K562 (cell line): ENCODE measurements around the gene PRKCSH. TPM values are rescaled to one million over a fixed set of nuclear protein-coding genes. Genes with fewer than 3 reads are reported as not detected.
A peak's percentile ranks its signal among the peaks of the same experiment; 100 is the strongest.

ENCODE experiments used
- ARID2 ChIP-seq: fragments of 450-650 bp; IDR thresholded peaks from 2 replicates; pipeline ENCODE4 v1.6.1; 2017; ENCODE audit warnings: antibody characterized with exemption, mild to moderate bottlenecking
- GATA2 ChIP-seq: sonication (generic); formaldehyde crosslinking; IDR thresholded peaks from 2 replicates; pipeline ENCODE4 v1.4.0; 2020; ENCODE audit warnings: mild to moderate bottlenecking, missing genetic modification reagents
- ZNF324 ChIP-seq: fragments of 250-450 bp; sonication (Bioruptor Pico); IDR thresholded peaks from 2 replicates; pipeline ENCODE4 v1.4.0; 2020; ENCODE audit warnings: mild to moderate bottlenecking
- polyA plus RNA-seq, 8 experiments: library from polyadenylated mRNA; depleted of rRNA in 4 of 8; stranded (reverse) in 5 of 8; unstranded in 3 of 8; fragments of >200 nt; fragmentation: Nextera tagmentation in 2 of 8; fragmentation: Illumina TruSeq in 1 of 8; extraction: Ambion mirVana in 2 of 8; extraction: Trizol in 1 of 8; gene quantifications; 2 replicates each; pipeline versions ENCODE4 v1.2.1 to v1.2.3, GENCODE V29; 2011 to 2014; ENCODE audit warnings: inconsistent platforms in 1 of 8, missing spikeins in 1 of 8
- total RNA-seq, 7 experiments: library from RNA; depleted of rRNA in 6 of 7; stranded (reverse); fragments of >200 nt in 6 of 7; fragmentation: Illumina TruSeq in 2 of 7; extraction: Trizol in 2 of 7; gene quantifications; 2 replicates each; pipeline versions ENCODE4 v1.2.1 to v1.2.3, GENCODE V29; 2011 to 2021; ENCODE audit warnings: low replicate concordance in 1 of 7
- TF ChIP-seq, protein P1 (sequence below): fragments of 450-650 bp; IDR thresholded peaks from 2 replicates; pipeline ENCODE4 v1.6.1; 2017; ENCODE audit warnings: mild to moderate bottlenecking, moderate library complexity
- TF ChIP-seq, protein P2 (sequence below): conservative IDR thresholded peaks from 2 replicates; pipeline ENCODE4 v1.6.1; 2011; ENCODE audit warnings: low read depth, mild to moderate bottlenecking, low read length; ENCODE audit not compliant: control insufficient read depth
- TF ChIP-seq, protein P3 (sequence below): fragments of 250-450 bp; sonication (Bioruptor Pico); IDR thresholded peaks from 2 replicates; pipeline ENCODE4 v1.5.0; 2021; ENCODE audit warnings: mild to moderate bottlenecking, moderate library complexity
- TF ChIP-seq, protein P4 (sequence below): fragments of 450-650 bp; IDR thresholded peaks from 2 replicates; pipeline ENCODE4 v1.6.1; 2014; ENCODE audit warnings: low read depth, mild to moderate bottlenecking, moderate library complexity, borderline replicate concordance

PRKCSH gene
- total and polyA plus RNA-seq, 9 of the 15 experiments (the other 6 are each of a cell fraction or from before 2014, with no cell fraction given) = 2.3 to 297 (median 48.1) TPM

DNA sequence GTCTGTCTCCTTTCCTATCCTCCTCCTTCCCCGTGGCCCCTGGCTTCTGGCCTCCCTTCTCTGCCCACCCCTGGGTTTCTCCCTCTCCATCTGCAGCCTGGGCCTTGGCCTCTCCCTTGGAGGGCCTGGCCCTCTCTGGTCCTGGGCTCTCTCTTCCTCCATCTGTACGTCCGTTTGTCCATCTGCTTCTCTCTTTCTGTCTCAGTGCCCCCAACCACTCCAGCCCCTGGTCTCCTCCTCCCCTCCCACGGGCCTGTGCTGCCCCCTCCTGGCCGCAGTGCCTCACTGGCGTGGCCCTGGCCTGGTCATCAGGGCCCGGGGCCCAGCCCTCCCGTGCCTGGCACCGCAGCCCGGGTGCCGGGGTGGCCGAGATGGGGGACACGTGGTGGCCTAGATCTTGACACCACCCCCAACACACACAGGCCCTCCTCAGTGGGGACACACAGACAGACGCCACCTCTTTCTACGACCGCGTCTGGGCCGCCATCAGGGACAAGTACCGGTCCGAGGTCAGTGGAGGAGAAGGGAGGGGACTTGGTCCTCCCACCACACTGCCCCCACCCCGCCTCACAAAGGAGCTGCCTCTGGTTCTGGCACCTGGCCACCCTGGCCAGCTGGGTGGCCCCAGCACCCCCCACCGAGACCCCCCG is 11.3 kb downstream of the PRKCSH start (continued):
- TF ChIP-seq, protein P1, sequence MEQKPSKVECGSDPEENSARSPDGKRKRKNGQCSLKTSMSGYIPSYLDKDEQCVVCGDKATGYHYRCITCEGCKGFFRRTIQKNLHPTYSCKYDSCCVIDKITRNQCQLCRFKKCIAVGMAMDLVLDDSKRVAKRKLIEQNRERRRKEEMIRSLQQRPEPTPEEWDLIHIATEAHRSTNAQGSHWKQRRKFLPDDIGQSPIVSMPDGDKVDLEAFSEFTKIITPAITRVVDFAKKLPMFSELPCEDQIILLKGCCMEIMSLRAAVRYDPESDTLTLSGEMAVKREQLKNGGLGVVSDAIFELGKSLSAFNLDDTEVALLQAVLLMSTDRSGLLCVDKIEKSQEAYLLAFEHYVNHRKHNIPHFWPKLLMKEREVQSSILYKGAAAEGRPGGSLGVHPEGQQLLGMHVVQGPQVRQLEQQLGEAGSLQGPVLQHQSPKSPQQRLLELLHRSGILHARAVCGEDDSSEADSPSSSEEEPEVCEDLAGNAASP = no peak
- TF ChIP-seq, protein P2, sequence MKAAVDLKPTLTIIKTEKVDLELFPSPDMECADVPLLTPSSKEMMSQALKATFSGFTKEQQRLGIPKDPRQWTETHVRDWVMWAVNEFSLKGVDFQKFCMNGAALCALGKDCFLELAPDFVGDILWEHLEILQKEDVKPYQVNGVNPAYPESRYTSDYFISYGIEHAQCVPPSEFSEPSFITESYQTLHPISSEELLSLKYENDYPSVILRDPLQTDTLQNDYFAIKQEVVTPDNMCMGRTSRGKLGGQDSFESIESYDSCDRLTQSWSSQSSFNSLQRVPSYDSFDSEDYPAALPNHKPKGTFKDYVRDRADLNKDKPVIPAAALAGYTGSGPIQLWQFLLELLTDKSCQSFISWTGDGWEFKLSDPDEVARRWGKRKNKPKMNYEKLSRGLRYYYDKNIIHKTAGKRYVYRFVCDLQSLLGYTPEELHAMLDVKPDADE = no peak
- TF ChIP-seq, protein P3, sequence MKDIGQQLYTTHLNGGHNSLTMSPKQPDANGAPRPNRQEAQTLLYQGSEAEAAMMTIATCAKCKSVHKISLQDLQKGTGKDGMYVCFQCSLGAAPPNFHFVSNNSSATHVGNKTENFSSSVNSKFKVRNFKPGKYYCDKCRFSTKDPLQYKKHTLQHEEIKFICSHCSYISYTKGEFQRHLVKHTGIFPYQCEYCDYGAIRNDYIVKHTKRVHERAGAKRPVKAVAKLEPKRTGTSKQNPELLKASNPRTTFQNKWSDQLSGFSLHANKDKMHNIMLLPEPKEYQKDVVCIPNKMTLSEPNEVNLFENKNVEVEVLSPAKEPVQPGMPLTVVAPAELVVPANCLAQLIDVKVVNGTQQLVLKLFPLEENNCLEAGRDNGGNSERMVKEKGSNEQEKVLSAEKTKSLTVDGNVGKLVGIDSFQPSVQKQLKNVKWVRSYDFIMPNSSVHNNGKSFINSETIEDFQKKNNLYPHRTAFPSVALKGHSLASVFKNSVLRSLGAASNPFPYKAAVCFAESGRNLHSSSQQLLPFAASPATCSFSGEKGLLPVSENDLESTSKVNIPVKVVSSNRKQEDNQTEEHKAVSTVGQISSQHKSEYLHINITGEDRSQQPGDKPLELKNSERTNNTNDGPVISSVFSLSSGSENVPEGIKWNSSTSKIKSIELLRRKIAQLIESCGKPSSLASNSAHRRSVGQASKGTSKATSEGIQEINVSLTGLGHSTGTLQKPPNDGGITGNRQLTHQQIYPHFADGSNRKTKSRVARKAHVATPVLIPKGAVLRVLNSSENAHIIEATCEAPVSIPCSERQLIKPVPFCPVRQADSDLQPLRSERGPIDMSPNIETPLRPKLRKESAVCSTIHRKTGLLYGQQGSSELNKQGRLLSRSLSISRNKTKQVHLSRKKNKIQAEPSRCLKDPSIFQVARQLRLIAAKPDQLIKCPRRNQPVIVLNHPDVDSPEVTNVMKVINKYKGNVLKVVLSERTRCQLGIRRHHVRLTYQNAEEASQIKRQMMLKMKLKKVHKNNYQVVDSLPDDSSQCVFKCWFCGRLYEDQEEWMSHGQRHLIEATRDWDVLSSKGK = no peak
- TF ChIP-seq ARID2 = peak; percentile 92
- TF ChIP-seq, protein P4, sequence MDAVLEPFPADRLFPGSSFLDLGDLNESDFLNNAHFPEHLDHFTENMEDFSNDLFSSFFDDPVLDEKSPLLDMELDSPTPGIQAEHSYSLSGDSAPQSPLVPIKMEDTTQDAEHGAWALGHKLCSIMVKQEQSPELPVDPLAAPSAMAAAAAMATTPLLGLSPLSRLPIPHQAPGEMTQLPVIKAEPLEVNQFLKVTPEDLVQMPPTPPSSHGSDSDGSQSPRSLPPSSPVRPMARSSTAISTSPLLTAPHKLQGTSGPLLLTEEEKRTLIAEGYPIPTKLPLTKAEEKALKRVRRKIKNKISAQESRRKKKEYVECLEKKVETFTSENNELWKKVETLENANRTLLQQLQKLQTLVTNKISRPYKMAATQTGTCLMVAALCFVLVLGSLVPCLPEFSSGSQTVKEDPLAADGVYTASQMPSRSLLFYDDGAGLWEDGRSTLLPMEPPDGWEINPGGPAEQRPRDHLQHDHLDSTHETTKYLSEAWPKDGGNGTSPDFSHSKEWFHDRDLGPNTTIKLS = no peak
- TF ChIP-seq GATA2 (CRISPR knock-in tag) = no peak
- no peak for TF ChIP-seq ZNF324 (CRISPR knock-in tag)
